Heart left ventricle (tissue), 16 donors: ENCODE measurements around the gene AUH. TPM values are rescaled to one million over a fixed set of nuclear protein-coding genes. Genes with fewer than 3 reads are reported as not detected.
"Not testable (repeated sequence)": the region's sequence is repeated elsewhere in the genome, so short reads cannot be mapped to it uniquely, and the experiment has no call there.

Source experiments
- ATAC-seq, 4 donors: fragments of 200-7000 bp; cut with Tn5 transposase; one replicate each; pipeline ENCODE4 v1.9.1; 2020 to 2022; ENCODE audit warnings: moderate library complexity in 4 of 4, mild to moderate bottlenecking in 3 of 4, moderate number of reproducible peaks in 1 of 4
- DNase-seq, 5 donors: peaks; one replicate each; pipeline ENCODE4 v3.0.0-alpha.2; 2020
- H3K27ac ChIP-seq, 12 donors: fragments of 200-600 bp; sonication (generic) in 4 of 12; one replicate each; pipeline versions ENCODE4 v1.5.0 to v1.8.0; 2016 to 2022; ENCODE audit warnings: mild to moderate bottlenecking in 2 of 12
- H3K27me3 ChIP-seq, 9 donors: fragments of 200-600 bp; sonication (generic) in 2 of 9; one replicate each; pipeline versions ENCODE4 v1.5.1 to v1.8.0; 2016 to 2022; ENCODE audit warnings: mild to moderate bottlenecking in 3 of 9
- H3K36me3 ChIP-seq, 9 donors: fragments of 200-600 bp; sonication (generic) in 2 of 9; one replicate each; pipeline versions ENCODE4 v1.5.0 to v1.8.0; 2018 to 2022; ENCODE audit warnings: mild to moderate bottlenecking in 2 of 9
- H3K4me1 ChIP-seq, 12 donors: fragments of 200-600 bp; sonication (generic) in 4 of 12; one replicate each; pipeline versions ENCODE4 v1.5.0 to v1.8.0; 2016 to 2022; ENCODE audit warnings: mild to moderate bottlenecking in 3 of 12
- H3K4me3 ChIP-seq, 12 donors: fragments of 200-600 bp; sonication (generic) in 4 of 12; one replicate each; pipeline versions ENCODE4 v1.5.0 to v1.8.0; 2017 to 2022; ENCODE audit warnings: mild to moderate bottlenecking in 9 of 12, moderate library complexity in 4 of 12
- H3K9me3 ChIP-seq, 12 donors: fragments of 200-600 bp; sonication (generic) in 4 of 12; one replicate each; pipeline versions ENCODE4 v1.5.0 to v1.8.0; 2016 to 2022; ENCODE audit warnings: mild to moderate bottlenecking in 1 of 12
- CTCF ChIP-seq, 12 donors: fragments of 200-600 bp; sonication (generic) in 4 of 12; IDR thresholded peaks; one replicate each; pipeline versions ENCODE4 v1.5.0 to v1.8.0; 2018 to 2022; ENCODE audit warnings: antibody characterized with exemption in 12 of 12, mild to moderate bottlenecking in 5 of 12
- POLR2A ChIP-seq, 2 donors: fragments of 450-650 bp; IDR thresholded peaks; one replicate each; pipeline ENCODE4 v1.6.1; 2017; ENCODE audit warnings: antibody characterized with exemption in 2 of 2, mild to moderate bottlenecking in 2 of 2, moderate library complexity in 2 of 2
- WGBS, 4 donors: extraction: QIAGEN DNeasy Blood & Tissue Kit in 2 of 4; methylation state at CpG; one replicate each; pipeline versions ENCODE4 v1.1.5 to v1.1.7; 2013 to 2018; 5-methylcytosine and 5-hydroxymethylcytosine counted together
- intact Hi-C, 10 donors: fragments of 100-400 bp; cut with DNase I; formaldehyde crosslinking; loops; one replicate each; pipeline versions ENCODE4 v1.11.1 to v1.14.2; 2022
- polyA plus RNA-seq, 2 donors: library from polyadenylated mRNA; stranded (reverse); fragments of 200-250 nt; gene quantifications; one replicate each; pipeline ENCODE4 v1.2.3, GENCODE V29; 2013
- total RNA-seq, 9 donors: library from RNA; depleted of rRNA in 2 of 9; stranded (reverse); fragments of >200 nt in 2 of 9; fragmentation: NEBNext Ultra II Directional in 3 of 9; extraction: Animal tissue kit (Norgen Biotek cat#: 25700) in 3 of 9; gene quantifications; one replicate each; pipeline versions ENCODE4 v1.1.0 to v1.2.4, GENCODE V29; 2016 to 2023
- donor health status: ischemic (EF 13 %, LVEDD 7.1; RV severe dilation, severe dysfunction).
- donor health status: healthy with polysubstance abuse.
- donor health status: DM: no; HTN: yes; CAD: no.
- donor health status: DM: no; HTN: no; CAD: no.
- donor health status: ischemic (EF 25% LVEDD 6.9; RV normal size, moderate dysfunction).
- donor health status: ischemic (EF 25% LVEDD 5.7; RV mildly dilated, moderate dysfunction).
- donor health status: healthy.
- donor health status: DM: yes; HTN: yes; CAD: no.
- donor health status: ischemic (EF 35%, LVEDD 5.7; RV mildly dilated, moderate dysfunction).
- donor health status: nonischemic (EF 11% LVEDD 7.7; RV severe dilation, severe dysfunction).
- donor health status: DM: yes; HTN: yes; CAD: no.
- donor health status: PGD.
- donor health status: ischemic (EF 29% LVEDD 5.4; RV normal size, mild dysfunction).
- donor health status: nonischemic (EF 23%, LVEDD 6.1; RV moderate dilation, normal function).

The AUH gene
- total and polyA plus RNA-seq, 11 donors = 19.0 to 54.7 (median 39.7) TPM

GRCh38 chr9:91371894-91372293 is 10.2 kb upstream of the AUH start:
- no peaks in the 10 kb centered on the region for H3K36me3 ChIP-seq
- H3K4me3 ChIP-seq = no peak overlapping the region
- TF ChIP-seq CTCF (IDR thresholded peaks at IDR 0.05) (no peak), POLR2A (IDR thresholded peaks at IDR 0.05) (no peak)
- H3K4me1 ChIP-seq = peaks cover 0 to 6% (median 0%) of the 10 kb centered on the region in 12 donors
- H3K27me3 ChIP-seq = no peaks in the 10 kb centered on the region
- DNase-seq (no peak), ATAC-seq (no peak)
- no peaks in the 10 kb centered on the region for H3K9me3 ChIP-seq
- WGBS, 4 donors = 68 to 73% (median 70%) methylated on average over 1 of the region's 1 CpG
- no peak overlapping the region for H3K27ac ChIP-seq
- intact Hi-C loops = no loop called here

GRCh38 chr9:91370006-91370405 is 8.3 kb upstream of the AUH start:
- H3K36me3 ChIP-seq, ATAC-seq, H3K4me1 ChIP-seq, H3K27me3 ChIP-seq, H3K9me3 ChIP-seq, H3K4me3 ChIP-seq, intact Hi-C loops, DNase-seq, H3K27ac ChIP-seq: not testable (repeated sequence)
- WGBS, 4 donors = 83 to 88% (median 84%) methylated on average over 3 of the region's 3 CpGs

- TF ChIP-seq CTCF (IDR thresholded peaks at IDR 0.05) (no peak), POLR2A (IDR thresholded peaks at IDR 0.05) (no peak)
- Histone ChIP-seq H3K27ac (no peak overlapping the region), H3K36me3 (no peaks in the 10 kb centered on the region), H3K4me1 (peaks cover 0 to 20% (median 13%) of the 10 kb centered on the region in 12 donors), H3K4me3 (no peak overlapping the region), H3K9me3 (no peaks in the 10 kb centered on the region), H3K27me3 (no peaks in the 10 kb centered on the region)
- WGBS, 4 donors = 82 to 98% (median 94%) methylated on average over 3 of the region's 3 CpGs
- intact Hi-C loops = loop anchor here (5.0 to 10.0 kb wide), 9 partner anchors 50 to 450 kb away; partner anchors contain the start of gene NFIL3 (in 6 of the 10)
- DNase-seq (no peak), ATAC-seq (no peak)
These were observed 3.0 kb upstream of the AUH start for GRCh38 chr9:91364702-91365101.

GRCh38 chr9:91364005-91364404 is 2.3 kb upstream of the AUH start:
- no peak for TF ChIP-seq CTCF (IDR thresholded peaks at IDR 0.05)
- TF ChIP-seq POLR2A (IDR thresholded peaks at IDR 0.05) = no peak
- no peak overlapping the region for H3K4me3 ChIP-seq
- H3K9me3 ChIP-seq = no peaks in the 10 kb centered on the region
- intact Hi-C loops = loop anchor here (5.0 to 10.0 kb wide), 9 partner anchors 51 to 449 kb away; partner anchors contain the start of gene NFIL3 (in 6 of the 10)
- H3K36me3 ChIP-seq = peaks cover 0 to 3% (median 0%) of the 10 kb centered on the region in 9 donors
- no peaks in the 10 kb centered on the region for H3K27me3 ChIP-seq
- no peak overlapping the region for H3K27ac ChIP-seq
- H3K4me1 ChIP-seq = peaks cover 0 to 27% (median 20%) of the 10 kb centered on the region in 12 donors
- DNase-seq (no peak), ATAC-seq (no peak)
- WGBS, 4 donors = 89 to 94% (median 94%) methylated on average over 5 to 7 of the region's 7 CpGs
